ENCODE measurements around the gene PEX6.

GRCh38 chr6:43013843-43014433 is 35.0 kb upstream of the PEX6 start, which contains the start of the genes KLHDC3 and MEA1:
- TF ChIP-seq, protein P1, sequence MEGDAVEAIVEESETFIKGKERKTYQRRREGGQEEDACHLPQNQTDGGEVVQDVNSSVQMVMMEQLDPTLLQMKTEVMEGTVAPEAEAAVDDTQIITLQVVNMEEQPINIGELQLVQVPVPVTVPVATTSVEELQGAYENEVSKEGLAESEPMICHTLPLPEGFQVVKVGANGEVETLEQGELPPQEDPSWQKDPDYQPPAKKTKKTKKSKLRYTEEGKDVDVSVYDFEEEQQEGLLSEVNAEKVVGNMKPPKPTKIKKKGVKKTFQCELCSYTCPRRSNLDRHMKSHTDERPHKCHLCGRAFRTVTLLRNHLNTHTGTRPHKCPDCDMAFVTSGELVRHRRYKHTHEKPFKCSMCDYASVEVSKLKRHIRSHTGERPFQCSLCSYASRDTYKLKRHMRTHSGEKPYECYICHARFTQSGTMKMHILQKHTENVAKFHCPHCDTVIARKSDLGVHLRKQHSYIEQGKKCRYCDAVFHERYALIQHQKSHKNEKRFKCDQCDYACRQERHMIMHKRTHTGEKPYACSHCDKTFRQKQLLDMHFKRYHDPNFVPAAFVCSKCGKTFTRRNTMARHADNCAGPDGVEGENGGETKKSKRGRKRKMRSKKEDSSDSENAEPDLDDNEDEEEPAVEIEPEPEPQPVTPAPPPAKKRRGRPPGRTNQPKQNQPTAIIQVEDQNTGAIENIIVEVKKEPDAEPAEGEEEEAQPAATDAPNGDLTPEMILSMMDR (optimal IDR thresholded peaks at IDR 0.05 in 1 of 3, IDR thresholded peaks at IDR 0.05 in 1 of 3, conservative IDR thresholded peaks at IDR 0.05 in 1 of 3; ENCODE audit: extremely low read depth in 1 of 3, insufficient read depth in 2 of 3, low read length in 3 of 3), result no peak
- no peak for TF ChIP-seq EZH2 (IDR thresholded peaks at IDR 0.05; ENCODE audit: low read length)

Measured in keratinocyte (primary cell).